Stimulated activated CD4-positive, alpha-beta T cell treated with anti-CD3 and anti-CD28 coated beads, Interleukin-4, amount 100 ng/mL, for 48 hours (primary cell): ENCODE measurements around the gene TREM1.
A peak's percentile ranks its signal among the peaks of the same experiment; 100 is the strongest.
"Not testable (repeated sequence)": the region's sequence is repeated elsewhere in the genome, so short reads cannot be mapped to it uniquely, and the experiment has no call there.

Experiments
- DNase-seq, 2 donors: peaks; one replicate each; pipeline ENCODE4 v3.0.0-alpha.2; 2020; ENCODE audit warnings: low read depth in 2 of 2

TREM1 gene

DNA sequence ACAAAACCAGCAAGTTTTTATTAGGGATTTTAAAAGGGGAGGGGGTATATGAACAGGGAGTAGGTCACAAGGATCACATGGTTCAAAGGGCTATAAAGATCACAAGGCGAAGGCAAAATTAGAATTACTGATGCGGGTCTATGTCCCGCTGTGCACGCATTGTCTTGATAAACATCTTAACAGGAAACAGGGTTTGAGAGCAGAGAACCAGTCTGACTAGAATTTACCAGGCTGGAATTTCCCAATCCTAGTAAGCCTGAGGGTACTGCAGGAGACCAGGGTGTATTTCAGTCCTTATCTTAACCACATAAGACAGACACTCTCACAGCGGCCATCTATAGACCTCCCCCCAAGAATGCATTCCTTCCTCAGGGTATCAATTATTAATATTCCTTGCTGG is 10.8 kb upstream of the TREM1 start:
- not testable (repeated sequence) for DNase-seq

DNA sequence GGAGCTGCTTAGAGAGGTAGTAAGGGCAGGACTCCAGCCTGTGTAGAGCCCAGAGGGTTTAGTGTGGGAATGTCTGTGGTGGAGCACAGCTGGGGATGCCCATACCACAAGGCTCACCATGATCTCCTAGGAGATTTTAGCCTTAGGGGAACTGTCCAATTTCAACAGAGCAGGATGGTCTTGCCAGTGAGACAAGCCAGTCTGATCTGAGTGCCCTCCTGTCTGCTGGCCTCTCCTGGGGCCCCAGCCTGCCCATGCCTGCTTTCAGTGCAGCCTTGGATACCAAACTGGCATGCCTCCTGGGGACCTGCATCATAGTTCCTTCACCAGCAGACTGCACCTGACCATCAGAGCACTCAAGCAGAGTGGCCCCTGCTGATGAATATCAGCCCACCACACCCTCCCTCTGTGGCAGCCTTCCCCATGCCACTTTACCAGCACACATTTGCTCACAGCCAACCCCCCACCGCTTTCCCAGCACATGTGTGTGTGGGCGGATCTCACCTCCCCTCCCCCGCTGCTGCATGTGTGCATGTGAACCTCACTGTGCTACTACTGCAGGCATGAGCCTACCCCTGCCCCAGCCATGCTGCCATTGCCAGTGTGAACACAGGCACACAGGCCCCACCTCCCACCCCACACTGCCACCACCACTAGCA is 7.9 kb upstream of the TREM1 start:
- DNase-seq = no peak

DNA sequence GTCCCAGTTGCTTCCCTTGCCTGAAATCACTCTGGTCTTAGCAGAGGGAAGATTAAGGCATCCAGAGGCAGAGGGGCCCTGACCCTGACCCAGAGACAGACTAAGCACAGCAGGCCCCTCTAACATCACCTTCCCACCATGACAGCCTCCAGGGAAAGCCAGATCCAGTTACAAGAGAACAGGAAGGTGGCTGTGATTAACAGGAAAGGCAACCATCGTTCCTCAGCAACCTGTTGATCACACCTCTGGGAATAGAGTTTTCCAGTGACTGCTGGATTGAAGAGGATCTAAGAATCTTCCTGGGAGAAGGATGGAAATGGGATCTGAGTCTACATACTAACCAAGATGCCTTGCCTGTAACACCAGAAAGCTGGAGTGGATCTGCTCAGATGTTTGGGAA is 5.2 kb upstream of the TREM1 start:
- no peak for DNase-seq

DNA sequence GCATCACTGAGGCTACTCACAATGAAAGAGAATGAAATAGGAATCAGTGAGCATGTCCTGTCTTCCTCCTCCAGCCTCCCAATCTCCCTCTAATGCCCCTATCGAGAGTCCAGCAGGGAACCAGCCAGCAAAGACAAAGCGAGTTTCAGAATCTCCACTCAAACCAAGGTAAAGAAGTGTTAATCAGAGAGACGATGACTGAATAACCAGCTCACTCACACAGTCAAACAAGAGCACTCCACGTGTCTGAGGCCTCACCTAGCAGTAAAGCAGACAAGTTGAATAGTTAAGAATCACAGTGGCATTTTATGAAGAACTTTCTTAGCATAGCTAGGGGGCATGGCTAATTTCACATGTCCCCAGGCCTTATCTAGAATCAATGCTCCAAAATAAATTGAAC is 3.3 kb upstream of the TREM1 start:
- no peak for DNase-seq

DNA sequence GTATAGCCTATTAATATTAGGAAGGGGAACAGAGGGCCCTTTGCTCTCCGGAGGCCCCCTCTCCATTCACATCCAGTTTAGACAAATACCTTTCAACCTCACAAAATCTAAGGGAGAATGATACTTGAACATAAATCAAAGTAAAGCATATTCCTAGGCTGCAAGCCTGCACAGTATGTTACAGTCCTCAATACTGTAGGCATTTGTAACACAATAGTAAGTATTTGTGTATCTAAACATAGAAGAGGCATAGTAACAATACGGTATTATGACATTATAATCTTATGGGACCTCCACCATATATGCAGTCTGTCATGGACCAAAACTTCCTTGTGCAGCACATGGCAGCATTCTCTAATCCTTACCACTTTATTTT is 2.3 kb upstream of the TREM1 start:
- no peak for DNase-seq

DNA sequence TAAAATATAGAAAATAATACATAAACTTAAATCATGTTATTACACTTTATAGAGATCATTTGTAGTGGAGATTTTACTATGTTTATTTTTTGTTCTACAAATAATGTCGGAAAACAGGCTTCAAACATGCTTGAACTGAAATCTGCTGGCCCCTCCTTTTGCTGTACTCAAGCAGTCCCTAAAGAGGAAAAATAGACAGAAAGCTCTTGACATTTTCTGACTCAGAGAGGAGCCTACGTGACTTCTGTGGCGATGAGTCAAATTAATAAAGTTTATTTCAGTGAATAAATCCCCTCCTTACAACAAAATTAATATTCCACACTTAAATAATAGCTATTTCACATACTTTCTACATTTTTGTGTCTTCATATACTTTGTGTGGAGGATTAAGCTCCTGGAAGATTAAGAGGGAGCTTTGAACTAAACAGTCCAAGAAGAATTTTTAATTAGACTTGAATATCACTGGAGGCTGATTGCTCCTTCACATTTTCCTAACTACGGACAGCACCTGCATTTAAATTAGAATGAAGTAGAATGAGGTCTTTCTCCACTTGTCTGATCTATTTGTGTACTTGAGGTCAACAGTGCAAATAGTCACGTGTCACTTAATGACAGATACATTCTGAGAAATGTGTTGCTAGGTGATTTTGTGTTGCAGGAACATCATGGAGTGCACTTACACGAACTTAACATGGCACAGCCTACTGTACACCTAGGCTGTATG is 1.7 kb upstream of the TREM1 start:
- no peak for DNase-seq

DNA sequence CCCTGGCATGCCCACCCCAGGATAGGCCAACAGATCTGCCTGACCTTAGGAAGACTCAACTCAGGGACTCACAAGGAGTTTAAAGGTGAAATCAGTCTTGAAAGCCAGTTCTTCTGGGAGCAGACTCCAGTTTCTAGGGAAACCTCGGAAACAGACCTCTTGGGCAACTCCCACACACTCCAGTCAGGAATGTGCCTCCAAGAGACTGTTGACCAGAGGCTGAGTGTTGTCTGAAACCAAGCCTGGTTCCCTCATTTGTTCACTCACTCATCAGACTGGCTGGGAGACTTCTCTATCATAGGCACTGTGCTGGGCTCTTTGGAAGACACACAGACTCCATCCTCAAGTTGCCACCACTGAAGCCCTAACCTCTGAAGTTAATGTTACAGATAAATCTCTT is 1.8 kb downstream of the TREM1 start:
- DNase-seq = no peak

DNA sequence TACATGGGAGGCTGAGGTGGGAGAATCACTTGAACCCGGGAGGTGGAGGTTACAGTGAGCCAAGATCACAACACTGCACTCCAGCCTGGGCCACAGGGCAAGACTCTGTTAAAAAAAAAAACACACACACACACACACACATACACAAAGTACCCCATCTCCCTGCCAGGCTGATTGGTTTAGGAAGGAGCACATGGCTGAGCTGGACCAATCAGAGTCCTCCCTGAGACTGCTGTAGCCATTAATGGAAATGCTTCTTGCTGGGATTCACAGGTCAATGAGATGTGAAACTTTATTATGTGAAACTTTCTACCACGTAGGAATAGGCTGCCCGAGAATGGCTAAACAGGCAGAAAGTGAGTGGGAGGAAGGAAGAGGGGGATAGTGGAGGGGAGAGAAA is 2.9 kb downstream of the TREM1 start:
- DNase-seq = no peak

DNA sequence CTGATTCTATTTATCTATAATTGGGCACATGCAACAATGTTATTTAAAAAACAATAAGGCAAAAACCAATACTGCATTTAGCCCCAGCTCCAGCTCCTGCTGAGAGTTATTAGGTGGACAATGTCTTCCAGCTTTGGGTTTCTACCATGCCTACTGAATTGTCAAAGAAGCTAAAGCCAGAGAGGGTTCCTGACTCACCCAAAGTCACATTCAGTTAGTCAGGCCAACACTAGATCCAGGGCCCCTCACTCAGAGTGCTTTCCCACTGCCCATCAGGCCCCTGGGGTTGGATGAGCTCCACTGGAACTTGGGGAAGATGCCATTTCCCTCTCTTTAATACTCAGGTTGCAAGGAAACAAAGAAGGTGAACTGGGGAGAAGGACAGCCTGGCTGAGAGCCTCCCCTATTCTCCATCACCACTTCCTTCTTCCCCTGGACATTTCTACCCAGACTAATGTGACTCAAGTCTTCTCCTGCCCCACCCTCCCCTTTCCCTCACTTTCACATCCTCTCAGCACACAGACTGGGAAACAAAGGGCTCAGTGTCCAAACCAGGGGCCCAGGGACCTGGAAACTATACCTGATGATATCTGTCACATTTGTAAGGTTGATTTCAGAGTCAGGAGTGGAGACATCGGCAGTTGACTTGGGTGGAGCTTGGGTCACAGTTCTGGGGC is 6.0 kb downstream of the TREM1 start:
- no peak for DNase-seq

DNA sequence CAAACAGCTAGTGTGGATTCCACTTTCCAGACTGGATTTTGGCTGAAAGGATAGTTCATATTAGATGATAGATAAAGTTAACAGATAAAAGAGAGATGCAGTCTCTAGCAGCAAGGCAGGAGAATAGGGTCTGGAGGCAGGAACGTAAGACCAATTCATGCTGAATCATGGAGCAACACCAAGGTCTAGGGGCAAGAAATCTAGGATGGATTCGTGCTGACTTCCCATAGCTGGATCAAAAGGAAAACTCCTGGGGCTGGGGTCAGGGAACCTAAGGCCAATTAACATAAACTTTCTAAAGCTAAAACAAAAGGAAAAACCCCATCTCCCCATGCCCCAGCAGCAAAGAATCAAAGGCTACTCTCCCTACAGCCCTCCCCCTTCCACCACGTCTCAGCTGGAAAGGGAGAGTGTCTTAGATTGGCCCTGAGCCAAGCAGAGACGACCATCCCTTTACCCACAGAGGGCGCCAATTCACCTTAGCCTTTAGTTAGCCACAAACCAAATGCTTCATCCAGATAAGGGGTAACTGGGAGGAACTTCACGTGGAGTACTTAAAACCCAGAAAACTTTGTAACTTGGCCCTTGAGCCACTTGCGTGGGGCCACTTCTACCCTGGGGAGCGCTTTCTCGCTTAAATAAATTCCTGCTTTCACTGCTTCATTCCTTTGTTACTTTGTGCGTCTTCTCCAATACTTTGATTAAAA is 7.6 kb downstream of the TREM1 start:
- DNase-seq = peak; percentile 41 to 55

DNA sequence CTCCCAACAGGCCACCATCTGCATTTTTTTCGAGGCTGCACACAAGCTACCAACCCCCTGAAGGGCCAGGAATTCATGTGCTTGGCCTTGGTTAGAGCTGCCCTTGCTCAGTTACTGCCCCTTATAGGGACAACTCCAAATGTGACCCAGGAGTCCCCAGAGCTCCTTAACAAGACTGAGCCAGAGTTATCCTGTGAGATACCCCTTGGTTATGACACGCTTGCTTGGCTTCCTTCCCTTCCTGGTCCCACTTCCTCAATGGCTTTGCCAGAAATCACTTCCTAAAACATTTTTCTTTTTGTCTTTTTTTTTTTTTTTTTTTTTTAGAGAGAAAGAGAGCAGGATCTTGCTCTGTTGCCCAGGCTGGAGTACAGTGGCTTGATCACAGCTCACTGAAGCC is 8.9 kb downstream of the TREM1 start:
- DNase-seq = no peak

DNA sequence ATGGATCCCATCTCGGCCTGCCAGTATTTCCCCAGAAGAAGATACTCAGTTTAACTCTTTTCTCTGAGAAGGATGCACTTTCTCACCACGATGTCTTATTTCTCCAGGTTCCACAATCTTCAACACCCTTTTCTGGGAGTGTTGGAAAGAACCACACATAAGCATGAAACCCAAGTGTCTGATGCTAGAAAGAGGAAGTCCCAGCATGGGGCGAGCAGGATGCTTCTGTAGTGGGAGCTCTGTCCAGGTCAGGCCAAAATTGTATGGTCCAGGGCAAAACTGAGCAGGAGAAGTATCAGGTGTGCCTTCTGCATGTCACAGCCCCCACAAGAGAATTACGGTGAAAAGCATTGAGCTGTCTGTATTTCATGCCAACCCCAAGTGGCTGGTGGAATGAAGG is 11.0 kb downstream of the TREM1 start:
- DNase-seq = no peak

DNA sequence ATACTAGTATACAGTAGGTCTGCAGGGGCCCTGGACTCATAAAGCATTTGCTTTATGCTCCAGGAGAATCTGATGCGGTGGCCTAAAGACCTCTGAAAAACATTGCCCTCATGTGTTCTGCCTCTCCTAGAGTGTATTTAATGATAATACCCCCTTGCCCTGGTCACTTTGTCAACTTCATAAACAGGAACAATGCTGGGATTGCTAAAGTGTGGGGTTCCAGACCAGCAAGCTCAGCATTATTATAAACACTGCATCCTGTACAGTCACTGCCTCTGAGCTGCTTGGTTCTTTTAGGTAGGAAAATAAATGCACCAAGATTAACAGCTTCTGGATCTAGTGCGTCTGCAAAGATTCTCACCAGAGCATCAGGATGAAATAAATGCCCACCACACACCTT is 12.2 kb downstream of the TREM1 start:
- DNase-seq = no peak

DNA sequence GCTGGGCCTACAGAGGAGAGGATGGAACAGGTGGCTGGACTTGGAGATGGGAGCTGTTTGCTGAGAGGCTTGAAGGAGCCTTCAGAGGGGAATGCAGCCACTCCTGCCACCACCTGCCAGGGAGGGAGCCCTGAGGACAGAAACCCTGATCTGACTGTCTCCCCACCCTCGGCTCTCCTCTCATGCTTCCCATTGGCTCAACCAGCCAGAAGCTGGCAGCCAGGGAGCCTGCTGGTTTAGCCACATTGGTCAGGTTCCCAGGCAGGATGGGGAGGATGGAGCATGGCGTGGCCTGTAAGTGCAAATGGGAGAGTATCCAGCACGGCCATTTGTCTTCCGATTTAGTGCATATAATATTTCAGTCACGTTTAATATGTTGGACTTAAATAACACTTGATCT is 12.8 kb downstream of the TREM1 start:
- DNase-seq = no peak

DNA sequence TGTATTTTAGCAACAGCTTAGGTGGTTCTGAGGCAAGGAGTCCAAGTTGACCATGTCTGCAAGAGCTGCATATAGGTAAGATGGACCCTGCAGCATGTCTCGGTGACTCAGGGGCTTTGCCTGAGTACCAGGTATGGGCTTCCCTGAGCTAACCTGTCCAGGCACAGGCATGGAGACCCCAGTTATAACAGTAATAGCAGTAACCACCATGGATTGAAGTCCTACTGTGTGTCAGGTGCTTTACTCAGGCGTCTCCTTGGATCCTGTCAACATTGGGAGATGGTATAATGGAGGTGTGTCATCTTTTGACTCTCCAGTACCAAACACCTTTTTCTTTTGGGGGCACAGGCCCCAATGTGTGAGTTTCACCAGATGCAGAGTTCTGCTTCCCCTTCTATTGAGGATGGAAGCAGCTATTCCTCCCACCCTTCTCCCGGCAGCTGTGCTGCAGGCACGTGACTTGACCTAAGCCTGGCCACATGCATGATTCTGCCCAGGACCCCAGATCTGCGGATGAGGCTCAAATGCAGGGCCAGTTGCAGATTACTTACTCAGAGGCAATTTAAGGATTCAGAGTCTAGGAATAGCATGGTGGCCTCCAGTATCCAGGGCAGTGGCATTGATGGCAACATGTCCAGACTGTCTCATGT is 13.8 kb downstream of the TREM1 start:
- DNase-seq = no peak

DNA sequence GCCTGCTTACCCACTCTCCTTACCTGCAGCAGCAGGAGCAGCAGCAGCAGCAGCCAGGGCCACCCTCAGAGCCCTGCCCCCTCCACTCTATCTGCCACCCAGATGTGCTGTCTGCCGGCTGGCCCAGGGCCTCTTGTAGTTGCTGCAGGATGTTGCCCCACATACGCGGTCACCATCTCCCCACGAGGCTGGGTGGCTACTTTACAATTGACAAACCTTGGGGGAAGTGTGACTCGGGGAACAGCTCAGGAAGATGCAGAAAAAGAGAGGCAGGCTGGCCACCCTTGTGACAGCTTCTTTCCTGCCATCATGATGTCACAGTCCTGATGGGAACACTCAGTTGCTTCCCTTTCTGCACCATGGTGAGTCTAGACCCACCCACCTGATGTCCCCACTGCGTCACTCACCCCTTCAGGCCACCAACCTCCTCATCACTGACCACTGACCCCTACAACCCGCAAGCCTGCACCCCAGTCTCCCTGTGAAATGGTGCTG is 14.5 kb downstream of the TREM1 start:
- no peak for DNase-seq

DNA sequence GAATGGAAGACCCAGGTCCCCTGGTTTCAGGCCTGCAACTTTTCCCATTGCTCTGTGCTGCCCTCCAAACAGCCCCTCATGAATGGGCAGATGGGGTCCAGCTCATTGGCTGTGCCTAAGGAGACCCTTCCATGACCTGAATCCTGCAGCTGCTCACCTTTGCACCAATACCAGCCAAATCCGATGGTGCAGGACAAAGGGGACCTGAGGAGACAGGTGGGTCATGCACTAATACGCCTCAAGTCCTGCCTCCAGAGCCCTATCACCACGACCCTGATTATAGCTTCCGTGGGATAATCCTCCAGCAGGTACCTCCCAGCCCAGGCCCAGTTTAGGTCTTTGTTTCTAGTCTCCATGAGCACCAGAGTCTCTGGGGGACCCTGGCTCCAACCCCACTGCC is 16.8 kb downstream of the TREM1 start:
- no peak for DNase-seq

DNA sequence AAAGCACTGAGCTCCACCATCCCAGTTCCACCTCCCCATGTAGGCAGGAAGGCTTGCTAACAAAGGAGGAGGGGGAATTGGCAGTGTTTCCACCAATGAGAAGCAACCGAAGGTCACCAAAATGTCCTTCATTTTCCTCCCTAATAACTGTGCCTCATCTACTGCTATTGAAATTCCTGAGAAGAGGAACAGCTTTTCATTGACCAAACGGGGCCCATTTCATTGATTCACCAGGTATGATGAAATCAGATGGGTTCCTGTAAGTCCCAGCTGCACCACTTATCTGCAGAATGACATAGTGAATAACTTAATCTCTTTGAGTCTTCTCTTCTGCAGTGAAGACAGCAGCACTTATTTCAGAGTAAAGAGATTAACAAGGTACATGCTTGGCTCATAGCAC is 17.3 kb downstream of the TREM1 start:
- no peak for DNase-seq

DNA sequence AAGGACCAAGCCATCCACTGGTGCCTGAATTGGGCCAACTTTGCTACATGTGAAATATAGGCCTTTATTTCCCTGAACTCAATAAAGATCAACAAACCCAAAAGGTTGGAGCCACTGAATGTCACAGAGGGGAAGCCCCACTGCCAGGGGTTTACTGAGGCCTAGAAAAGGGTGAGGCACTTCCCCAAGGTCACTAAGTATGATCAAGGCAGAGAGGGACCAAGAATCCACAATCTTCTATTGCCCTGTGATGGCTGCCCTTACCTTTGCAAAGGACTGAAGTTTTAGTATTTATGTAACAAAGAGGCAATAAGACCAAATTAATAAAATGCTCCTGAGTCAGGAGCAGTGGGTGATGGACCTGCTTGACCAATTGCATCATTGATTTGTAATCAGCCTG is 18.0 kb downstream of the TREM1 start:
- no peak for DNase-seq

DNA sequence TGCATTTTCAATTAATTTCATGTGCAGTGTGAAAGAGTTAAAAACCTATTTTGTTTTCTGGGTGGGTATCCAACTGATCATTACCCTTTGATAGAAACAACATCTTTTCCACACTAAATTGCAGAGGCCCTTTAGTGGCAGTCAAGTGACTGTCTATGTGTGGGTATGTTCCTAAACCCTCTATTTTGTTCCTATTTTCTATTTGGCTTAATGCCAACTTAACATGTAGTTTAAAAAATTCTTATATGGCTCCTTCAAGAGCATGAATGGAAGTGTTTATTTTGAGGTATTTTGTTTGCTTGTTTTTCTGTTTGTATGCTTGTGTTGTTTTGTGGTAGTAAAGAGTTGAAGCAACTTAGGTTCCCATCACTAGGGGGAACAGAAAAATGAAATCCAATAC is 19.9 kb downstream of the TREM1 start:
- no peak for DNase-seq

DNA sequence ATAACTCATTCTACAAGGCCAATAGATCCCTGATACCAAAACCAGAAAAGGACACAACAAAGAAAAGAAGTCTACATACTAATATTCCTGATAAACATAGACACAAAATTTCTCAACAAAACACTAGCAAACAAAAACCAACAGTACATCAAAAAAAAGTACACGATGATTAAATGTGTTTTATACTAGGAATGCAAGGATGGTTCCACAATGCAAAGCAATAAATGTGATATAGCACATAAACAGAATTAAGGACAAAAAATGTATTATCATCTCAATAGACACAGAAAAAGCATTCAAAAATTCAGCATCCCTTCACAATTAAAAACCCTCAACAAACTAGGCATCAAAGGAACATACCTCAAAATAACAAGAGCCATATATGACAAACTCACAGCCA is 23.2 kb downstream of the TREM1 start:
- DNase-seq = no peak

DNA sequence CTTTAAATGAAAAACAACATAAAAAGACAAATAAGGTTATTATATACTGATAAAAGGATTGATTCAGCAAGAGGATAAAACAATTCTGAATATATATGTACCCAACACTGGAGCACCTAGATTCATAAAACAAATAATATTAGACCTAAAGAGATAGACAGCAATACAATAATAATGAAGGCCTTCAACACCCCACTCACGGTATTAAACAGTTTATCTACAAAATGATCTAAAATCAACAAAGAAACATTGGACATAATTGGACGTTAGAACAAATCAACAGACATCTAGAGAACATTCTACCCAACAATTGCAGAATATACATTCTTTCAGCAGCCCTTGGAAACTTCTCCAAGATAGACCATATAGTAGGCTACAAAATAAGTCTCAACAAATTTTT is 24.1 kb downstream of the TREM1 start:
- no peak for DNase-seq
